CD14-positive monocyte (primary cell): ENCODE data around the gene DOCK1. TPM values are rescaled to one million over a fixed set of nuclear protein-coding genes. Genes with fewer than 3 reads are reported as not detected.

ENCODE experiments used
- DNase-seq, 3 donors: peaks; one replicate each; pipeline ENCODE4 v3.0.0-alpha.2; 2011 to 2022
- H2AFZ ChIP-seq: 2 replicates; pipeline ENCODE4 v1.6.0; 2012; ENCODE audit warnings: mild to moderate bottlenecking, low read depth, low read length, inconsistent platforms; ENCODE audit not compliant: insufficient read depth, poor library complexity, severe bottlenecking
- H3K27ac ChIP-seq, 2 donors: 1 replicate in 1 of 2; 2 replicates in 1 of 2; pipeline ENCODE4 v1.5.1; 2012 to 2013; ENCODE audit warnings: low read length in 2 of 2, control low read depth in 1 of 2, inconsistent platforms in 1 of 2, low read depth in 1 of 2, mild to moderate bottlenecking in 1 of 2
- H3K27me3 ChIP-seq, 2 donors: one replicate each; pipeline versions ENCODE4 v1.6.0 to v1.6.1; 2011 to 2013; ENCODE audit warnings: low read length in 2 of 2; ENCODE audit not compliant: control insufficient read depth in 2 of 2, insufficient read depth in 2 of 2
- H3K36me3 ChIP-seq, 2 donors: replicated peaks in 1 of 2; 1 replicate in 1 of 2; 2 replicates in 1 of 2; pipeline versions ENCODE4 v1.5.1 to v1.6.1; 2012 to 2013; ENCODE audit warnings: low read length in 2 of 2, control low read depth in 1 of 2, inconsistent platforms in 1 of 2, mild to moderate bottlenecking in 1 of 2; ENCODE audit not compliant: insufficient read depth in 2 of 2, control insufficient read depth in 1 of 2
- H3K4me1 ChIP-seq, 2 donors: 1 replicate in 1 of 2; 2 replicates in 1 of 2; pipeline versions ENCODE4 v1.5.1 to v1.6.1; 2012 to 2013; ENCODE audit warnings: low read length in 2 of 2, control low read depth in 1 of 2, inconsistent platforms in 1 of 2, mild to moderate bottlenecking in 1 of 2, moderate library complexity in 1 of 2; ENCODE audit not compliant: insufficient read depth in 2 of 2, control insufficient read depth in 1 of 2
- H3K4me2 ChIP-seq: replicated peaks from 2 replicates; pipeline ENCODE3; 2012; ENCODE audit warnings: low read length, moderate library complexity, mild to moderate bottlenecking; ENCODE audit not compliant: poor library complexity, severe bottlenecking; ENCODE audit errors: extremely low read depth
- H3K4me3 ChIP-seq, 3 experiments: fragments of 200-600 bp in 1 of 3; sonication (generic) in 1 of 3; replicated peaks in 1 of 3; 1 replicate in 2 of 3; 2 replicates in 1 of 3; pipeline ENCODE4 v1.5.1; 2011 to 2013; ENCODE audit warnings: low read length in 3 of 3, mild to moderate bottlenecking in 3 of 3, control low read depth in 2 of 3, low read depth in 2 of 3, inconsistent platforms in 1 of 3, moderate library complexity in 1 of 3
- H3K79me2 ChIP-seq: 2 replicates; pipeline ENCODE4 v1.6.0; 2012; ENCODE audit warnings: mild to moderate bottlenecking, control low read depth, inconsistent platforms, low read length, moderate library complexity; ENCODE audit not compliant: insufficient read depth
- H3K9ac ChIP-seq: 2 replicates; pipeline ENCODE4 v1.6.0; 2017; ENCODE audit warnings: low read length, mild to moderate bottlenecking; ENCODE audit not compliant: insufficient read depth, poor library complexity, severe bottlenecking
- H3K9me3 ChIP-seq, 2 donors: replicated peaks in 1 of 2; 1 replicate in 1 of 2; 2 replicates in 1 of 2; pipeline versions ENCODE4 v1.5.1 to v1.6.1; 2012 to 2013; ENCODE audit warnings: low read length in 2 of 2, control low read depth in 1 of 2; ENCODE audit not compliant: control insufficient read depth in 1 of 2, insufficient read depth in 1 of 2
- H4K20me1 ChIP-seq: 2 replicates; pipeline ENCODE4 v1.6.0; 2012; ENCODE audit warnings: mild to moderate bottlenecking, low read length, control low read depth, moderate library complexity; ENCODE audit not compliant: insufficient read depth
- H3K27ac Mint-ChIP-seq, 7 donors: one replicate each; pipeline ENCODE4 v1.8.0; 2020; ENCODE audit warnings: mild to moderate bottlenecking in 7 of 7, mixed read lengths in 7 of 7, moderate library complexity in 6 of 7, inconsistent platforms in 2 of 7
- H3K27me3 Mint-ChIP-seq, 3 donors: one replicate each; pipeline ENCODE4 v1.8.0; 2021 to 2022; ENCODE audit warnings: low read depth in 3 of 3, mild to moderate bottlenecking in 3 of 3, mixed read lengths in 3 of 3, moderate library complexity in 3 of 3, inconsistent platforms in 1 of 3
- H3K36me3 Mint-ChIP-seq, 2 donors: one replicate each; pipeline ENCODE4 v1.8.0; 2020; ENCODE audit warnings: mixed read lengths in 2 of 2, inconsistent platforms in 1 of 2, mild to moderate bottlenecking in 1 of 2
- H3K4me1 Mint-ChIP-seq: one replicate; pipeline ENCODE4 v1.8.0; 2020; ENCODE audit warnings: mild to moderate bottlenecking, mixed read lengths
- H3K4me3 Mint-ChIP-seq, 2 donors: one replicate each; pipeline ENCODE4 v1.8.0; 2020; ENCODE audit warnings: mild to moderate bottlenecking in 2 of 2, mixed read lengths in 2 of 2, moderate library complexity in 1 of 2
- H3K9me3 Mint-ChIP-seq, 7 donors: one replicate each; pipeline ENCODE4 v1.8.0; 2020 to 2022; ENCODE audit warnings: mixed read lengths in 7 of 7, mild to moderate bottlenecking in 6 of 7, moderate library complexity in 6 of 7, inconsistent platforms in 2 of 7
- CTCF ChIP-seq: fragments of 200-600 bp; IDR thresholded peaks from one replicate; pipeline ENCODE4 v1.8.0; 2022; ENCODE audit warnings: antibody characterized with exemption, mild to moderate bottlenecking
- WGBS: methylation state at CpG from one replicate; pipeline ENCODE4 v1.1.5; 2013; ENCODE audit warnings: missing lambda C conversion rate; ENCODE audit not compliant: insufficient coverage; 5-methylcytosine and 5-hydroxymethylcytosine counted together
- intact Hi-C, 2 donors: fragments of 100-400 bp; cut with micrococcal nuclease; formaldehyde crosslinking; loops; one replicate each; pipeline versions ENCODE4 v1.15.0 to v1.15.1; 2023
- polyA plus RNA-seq, 3 donors: library from polyadenylated mRNA; depleted of rRNA in 1 of 3; unstranded in 2 of 3; stranded (reverse) in 1 of 3; fragments of 300-500 nt in 2 of 3; fragments of >200 nt in 1 of 3; fragmentation: Illumina TruSeq in 2 of 3; gene quantifications; 1 replicate in 2 of 3; 2 replicates in 1 of 3; pipeline ENCODE4 v1.2.3, GENCODE V29; 2012 to 2021

DOCK1 gene
- polyA plus RNA-seq, 3 donors: 0.31 to 0.35 TPM; not detected in 1

GRCh38 chr10:127250031-127250430, 344.8 kb downstream of the DOCK1 start:
- Histone ChIP-seq H3K36me3 (no peaks in the 10 kb centered on the region), H3K4me1 (peaks cover 14 to 20% of the 10 kb centered on the region in 2 donors), H3K9me3 (no peaks in the 10 kb centered on the region), H3K4me3 (no peak overlapping the region), H3K27ac (no peak overlapping the region), H3K79me2 (no peaks in the 10 kb centered on the region), H3K4me2 (no peak overlapping the region), H3K27me3 (no peaks in the 10 kb centered on the region), H2AFZ (no peak overlapping the region), H3K9ac (no peak overlapping the region), H4K20me1 (no peaks in the 10 kb centered on the region)
- peaks cover 20% of the 10 kb centered on the region for H3K4me1 Mint-ChIP-seq
- H3K27me3 Mint-ChIP-seq: peaks cover 0 to 2% (median 0%) of the 10 kb centered on the region in 3 donors
- intact Hi-C loops: no loop called here
- H3K27ac Mint-ChIP-seq: no peak overlapping the region
- H3K9me3 Mint-ChIP-seq: peaks cover 0 to 3% (median 0%) of the 10 kb centered on the region in 7 donors
- WGBS: 100% methylated on average over 2 of the region's 5 CpGs
- TF ChIP-seq CTCF: no peak
- H3K4me3 Mint-ChIP-seq: no peak overlapping the region
- DNase-seq: no peak
- H3K36me3 Mint-ChIP-seq: no peaks in the 10 kb centered on the region

GRCh38 chr10:127252818-127253217, 347.6 kb downstream of the DOCK1 start:
- Histone ChIP-seq H3K79me2 (no peaks in the 10 kb centered on the region), H3K27me3 (no peaks in the 10 kb centered on the region), H3K4me2 (no peak overlapping the region), H3K27ac (no peak overlapping the region), H3K36me3 (no peaks in the 10 kb centered on the region), H3K4me1 (peaks cover 14 to 20% of the 10 kb centered on the region in 2 donors), H4K20me1 (no peaks in the 10 kb centered on the region), H3K9ac (no peak overlapping the region), H2AFZ (no peak overlapping the region), H3K4me3 (no peak overlapping the region), H3K9me3 (no peaks in the 10 kb centered on the region)
- intact Hi-C loops: no loop called here
- Mint-ChIP-seq H3K4me1 (peaks cover 30% of the 10 kb centered on the region), H3K36me3 (no peaks in the 10 kb centered on the region), H3K27me3 (peaks cover 0 to 2% (median 0%) of the 10 kb centered on the region in 3 donors), H3K9me3 (peaks cover 0 to 3% (median 0%) of the 10 kb centered on the region in 7 donors), H3K4me3 (no peak overlapping the region), H3K27ac (no peak overlapping the region)
- WGBS: 94% methylated on average over 4 of the region's 6 CpGs
- DNase-seq: no peak
- TF ChIP-seq CTCF: no peak
